Sciatic nerve (tissue), 2 donors: ENCODE results near the gene METTL17. TPM values are rescaled to one million over a fixed set of nuclear protein-coding genes. Genes with fewer than 3 reads are reported as not detected.
A peak's percentile ranks its signal among the peaks of the same experiment; 100 is the strongest.
"Not testable (repeated sequence)": the region's sequence is repeated elsewhere in the genome, so short reads cannot be mapped to it uniquely, and the experiment has no call there.

Experiments used
- ATAC-seq: fragments of 200-7000 bp; cut with Tn5 transposase; one replicate; pipeline ENCODE4 v1.9.1; 2020; ENCODE audit warnings: mild to moderate bottlenecking, moderate library complexity
- DNase-seq: peaks from one replicate; pipeline ENCODE4 v3.0.0-alpha.2; 2020; ENCODE audit warnings: low spot score
- intact Hi-C: fragments of 100-400 bp; cut with DNase I; formaldehyde crosslinking; loops from one replicate; pipeline ENCODE4 v1.14.2; 2022
- total RNA-seq: library from RNA; stranded (reverse); fragmentation: NEBNext Ultra II Directional; extraction: Animal tissue kit (Norgen Biotek cat#: 25700); gene quantifications from one replicate; pipeline ENCODE4 v1.2.1, GENCODE V29; 2021
- donor health status: DM: no; HTN: no; CAD: no.
- donor health status: DM: no; HTN: no; CAD: no.

The METTL17 gene
- 56.2 TPM for total RNA-seq

GRCh38 chr14:20989787-20990600, at the start of gene METTL17:
Gene METTL17, plus strand, starts transcription at chr14:20989980. Its CDS starts 23 bp downstream, at chr14:20990003.
- intact Hi-C loops: no loop called here

DNA sequence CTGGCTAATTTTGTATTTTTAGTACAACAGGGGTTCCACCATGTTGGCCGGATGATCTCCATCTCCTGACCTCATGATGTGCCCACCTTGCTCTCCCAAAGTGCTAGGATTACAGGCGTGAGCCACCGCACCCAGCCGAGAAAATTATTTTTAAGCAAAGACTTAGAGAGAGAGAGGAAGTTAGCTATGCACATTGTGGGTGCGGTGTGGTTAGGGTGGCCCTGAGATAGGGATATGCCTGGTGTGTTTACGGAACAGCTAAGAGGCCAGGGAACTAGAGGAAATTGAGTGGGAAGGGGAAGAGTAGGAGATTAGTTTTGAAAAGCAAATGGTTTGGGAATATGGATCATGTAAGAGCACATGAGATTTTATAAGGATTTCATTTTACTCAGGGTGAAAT, 44.6 kb upstream of the METTL17 start:
- ATAC-seq, DNase-seq, intact Hi-C loops: not testable (repeated sequence)

More at GRCh38 chr14:20989787-20990600, at the start of gene METTL17:
- ATAC-seq: peak; percentile 98
- peak; percentile 94 for DNase-seq

- DNase-seq, intact Hi-C loops, ATAC-seq: not testable (repeated sequence)
Measured at GRCh38 chr14:20946707-20947106, 43.1 kb upstream of the METTL17 start.

DNA sequence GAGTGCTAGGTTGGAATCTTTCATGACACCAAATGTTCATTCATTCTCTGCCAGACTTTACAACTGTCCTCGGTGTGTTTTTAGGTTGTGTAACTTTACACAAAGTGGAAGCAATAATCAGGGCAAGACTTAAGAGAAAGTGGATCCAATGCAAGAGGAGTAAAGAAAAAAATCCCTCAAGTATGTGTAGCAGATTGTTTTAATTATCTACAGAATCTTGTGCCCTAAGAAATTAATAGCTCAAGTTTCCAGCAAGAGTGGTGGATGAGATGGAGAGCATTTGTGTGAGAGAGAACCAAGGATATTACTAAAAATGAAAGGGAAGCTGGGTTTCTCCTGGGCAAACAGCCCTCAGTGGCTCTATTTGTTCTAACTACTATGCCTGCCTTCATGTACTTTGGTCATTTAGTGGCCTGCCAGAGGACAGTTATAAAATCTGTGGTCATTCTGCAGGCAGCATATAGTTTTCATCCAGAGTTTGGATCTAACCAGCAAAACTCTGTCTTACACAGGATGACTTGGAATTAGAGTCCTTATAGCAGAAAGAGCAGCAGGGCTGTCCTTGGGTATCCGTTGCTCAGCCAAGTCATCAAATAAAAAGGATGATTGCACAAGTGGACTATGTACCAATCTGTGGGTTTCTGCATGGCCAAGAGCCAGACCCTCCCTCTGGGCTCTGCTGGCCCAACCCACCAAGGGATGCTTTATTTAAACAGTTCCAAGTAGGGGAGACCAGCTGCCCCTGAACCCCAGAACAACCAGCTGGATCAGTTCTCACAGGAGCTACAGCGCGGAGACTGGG, 34.8 kb upstream of the METTL17 start, which contains the start of gene RNASE2:
RNASE2 (plus strand) TSS at position 752 of the 802 bp plus-strand sequence. CDS start 285 bp downstream, outside the sequence.
- ATAC-seq: peak; percentile 62
- intact Hi-C loops, DNase-seq: not testable (repeated sequence)

DNA sequence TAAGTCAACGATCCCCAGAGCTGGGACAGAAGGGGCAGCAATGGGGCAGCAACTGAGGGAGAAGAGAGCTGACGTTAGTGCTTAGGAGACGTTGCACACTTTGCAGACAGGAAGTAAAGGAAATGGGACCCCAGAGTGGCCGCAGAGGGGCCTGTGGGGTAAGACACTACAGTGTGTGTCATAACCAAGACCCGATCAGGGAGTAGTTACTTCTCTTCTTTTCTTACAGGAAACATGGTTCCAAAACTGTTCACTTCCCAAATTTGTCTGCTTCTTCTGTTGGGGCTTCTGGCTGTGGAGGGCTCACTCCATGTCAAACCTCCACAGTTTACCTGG, 34.3 kb upstream of the METTL17 start:
- DNase-seq, intact Hi-C loops: not testable (repeated sequence)
- ATAC-seq: peak; percentile 28

DNA sequence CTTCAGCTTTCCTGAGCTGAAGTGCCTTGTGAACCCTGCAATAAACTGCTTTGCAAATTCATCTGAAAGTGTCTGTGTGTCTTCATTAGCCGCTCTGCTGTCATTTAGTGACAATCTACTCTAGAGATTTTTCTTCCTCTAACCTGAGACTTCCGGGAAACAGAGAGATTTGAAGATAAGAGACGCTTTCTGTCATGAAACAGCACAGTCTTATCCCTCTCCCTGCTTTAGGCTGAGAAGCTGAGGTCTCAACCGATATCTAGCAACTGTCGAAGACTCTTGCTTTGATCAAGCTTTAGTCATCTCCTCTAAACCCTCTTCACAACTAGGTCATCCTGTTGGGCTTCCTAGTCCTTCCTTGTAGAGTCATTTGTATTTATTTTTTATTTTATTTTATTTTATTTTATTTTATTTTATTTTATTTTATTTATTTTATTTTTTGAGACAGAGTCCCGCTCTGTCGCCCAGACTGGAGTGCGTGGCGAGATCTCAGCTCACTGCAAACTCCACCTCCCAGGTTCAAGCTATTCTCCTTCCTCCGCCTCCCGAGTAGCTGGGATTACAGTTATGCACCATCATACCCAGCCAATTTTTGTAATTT, 33.3 kb upstream of the METTL17 start:
- DNase-seq (no peak), ATAC-seq (no peak)
- intact Hi-C loops: no loop called here

- not testable (repeated sequence) for ATAC-seq, DNase-seq
Measured at GRCh38 chr14:20958946-20959345, 30.8 kb upstream of the METTL17 start.

GRCh38 chr14:20969336-20969735, 20.4 kb upstream of the METTL17 start:
- no peak for ATAC-seq
- DNase-seq: no peak
- intact Hi-C loops: no loop called here

More at GRCh38 chr14:20958946-20959345, 30.8 kb upstream of the METTL17 start:
- intact Hi-C loops: not testable (repeated sequence)

- ATAC-seq: peak; percentile 11
- intact Hi-C loops: loop anchor here (10.0 kb wide), 1 partner anchor 116 kb away; no protein-coding TSS in a partner anchor
- DNase-seq: no peak
Measured at GRCh38 chr14:20970647-20970982, 19.2 kb upstream of the METTL17 start.

DNA sequence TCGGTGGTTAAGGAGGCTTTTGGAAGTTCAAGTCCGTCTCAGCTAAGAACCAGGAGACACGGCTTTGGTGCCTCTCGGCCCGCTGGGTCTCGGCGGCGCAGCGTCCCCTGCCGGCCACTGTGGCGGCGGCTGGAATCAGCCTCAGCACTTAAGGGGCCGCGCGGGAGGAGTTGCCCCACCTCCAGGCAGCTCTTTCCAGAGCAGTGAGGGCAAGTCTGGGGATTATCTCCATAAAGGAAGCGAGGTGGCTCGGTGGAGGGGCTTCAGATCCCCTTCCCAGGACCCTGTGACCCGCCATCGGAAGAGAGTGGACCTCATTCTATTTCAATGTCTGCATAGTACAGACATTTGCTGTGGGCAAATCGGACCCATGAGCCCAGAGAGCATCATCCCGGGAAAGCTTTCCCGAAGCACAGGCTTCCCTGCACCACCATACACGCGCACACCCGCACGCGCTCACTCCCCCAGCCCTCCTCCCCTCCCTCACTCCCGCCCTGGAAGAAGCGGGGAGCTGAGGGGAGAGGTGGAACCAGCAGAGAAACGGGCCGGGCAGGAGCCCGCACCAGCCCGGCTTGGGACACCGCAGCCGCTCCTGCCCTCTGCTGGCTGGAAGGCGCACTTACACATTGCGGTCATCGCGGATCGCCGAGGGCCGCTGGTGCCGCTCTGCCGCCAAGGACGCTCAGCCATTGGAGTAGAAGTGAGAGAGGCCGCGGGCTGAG, 18.6 kb upstream of the METTL17 start:
- intact Hi-C loops: loop anchor here (10.0 kb wide), 1 partner anchor 116 kb away; no protein-coding TSS in a partner anchor
- ATAC-seq (peak; percentile 96), DNase-seq (peak; percentile 90)

GRCh38 chr14:20971705-20972021, 18.1 kb upstream of the METTL17 start:
- ATAC-seq (no peak), DNase-seq (no peak)
- intact Hi-C loops: loop anchor here (10.0 kb wide), 1 partner anchor 117 kb away; no protein-coding TSS in a partner anchor

DNA sequence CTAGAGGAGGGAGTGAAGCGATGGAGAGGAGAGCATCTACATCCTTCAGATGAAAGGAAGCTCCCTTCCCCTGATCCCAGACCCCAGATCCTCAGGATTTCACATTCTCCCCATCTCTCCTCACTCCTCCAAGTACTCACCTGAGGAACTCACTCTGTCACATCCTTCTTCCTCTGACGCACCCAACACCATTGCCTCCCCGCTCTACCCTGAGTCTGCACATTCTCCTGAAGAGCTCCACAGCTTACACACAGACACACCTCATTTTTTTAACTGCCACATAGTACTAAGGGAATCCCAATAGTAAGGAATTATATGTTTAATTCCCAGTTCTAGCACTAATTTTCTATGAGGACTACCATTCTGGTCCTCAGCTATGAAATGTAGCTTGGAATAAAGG, 16.3 kb upstream of the METTL17 start:
- ATAC-seq (no peak), DNase-seq (no peak)
- intact Hi-C loops: loop anchor here (10.0 kb wide), 1 partner anchor 119 kb away; no protein-coding TSS in a partner anchor

- ATAC-seq (no peak), DNase-seq (no peak)
- intact Hi-C loops: loop anchor here (10.0 kb wide), 1 partner anchor 121 kb away; no protein-coding TSS in a partner anchor
Measured at GRCh38 chr14:20976291-20976690, 13.5 kb upstream of the METTL17 start.

- ATAC-seq: no peak
- DNase-seq: no peak
- intact Hi-C loops: loop anchor here (10.0 kb wide), 1 partner anchor 124 kb away; no protein-coding TSS in a partner anchor
Measured at GRCh38 chr14:20978687-20979086, 11.1 kb upstream of the METTL17 start.

GRCh38 chr14:20980906-20981305, 8.9 kb upstream of the METTL17 start:
- intact Hi-C loops: no loop called here
- ATAC-seq (no peak), DNase-seq (no peak)

- no peak for ATAC-seq
- no peak for DNase-seq
- intact Hi-C loops: no loop called here
Measured at GRCh38 chr14:20982646-20983369, 7.0 kb upstream of the METTL17 start.

GRCh38 chr14:20985650-20986049, 4.1 kb upstream of the METTL17 start:
- DNase-seq, intact Hi-C loops, ATAC-seq: not testable (repeated sequence)

DNA sequence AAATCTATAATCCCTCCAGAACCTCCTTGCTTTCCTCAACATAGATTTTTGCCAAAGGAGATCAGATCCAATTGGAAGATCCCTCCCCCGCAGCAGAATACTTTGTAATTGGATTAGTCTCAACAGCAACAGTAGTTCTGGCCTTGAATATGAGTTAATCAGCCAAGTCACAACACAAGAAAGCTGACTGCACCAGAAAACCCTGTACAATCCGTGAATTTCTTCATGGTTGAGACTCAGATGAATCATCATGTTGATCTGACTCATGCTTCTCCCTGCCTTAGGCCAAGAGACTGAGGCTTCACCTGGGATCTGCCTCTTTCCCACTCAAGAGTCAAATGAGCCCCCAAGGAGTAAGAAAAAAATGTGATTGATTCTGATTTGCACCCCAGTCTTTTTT, 3.0 kb upstream of the METTL17 start:
- ATAC-seq (peak; percentile 58), DNase-seq (no peak)
- intact Hi-C loops: no loop called here
